ENCODE data around the gene CSGALNACT2. TPM values are rescaled to one million over a fixed set of nuclear protein-coding genes. Genes with fewer than 3 reads are reported as not detected.

The CSGALNACT2 gene
- total and polyA plus RNA-seq, 10 of the 15 experiments (the other 5 are each of a cell fraction or from before 2014, with no cell fraction given), result 2.5 to 12.6 (median 8.7) TPM

DNA sequence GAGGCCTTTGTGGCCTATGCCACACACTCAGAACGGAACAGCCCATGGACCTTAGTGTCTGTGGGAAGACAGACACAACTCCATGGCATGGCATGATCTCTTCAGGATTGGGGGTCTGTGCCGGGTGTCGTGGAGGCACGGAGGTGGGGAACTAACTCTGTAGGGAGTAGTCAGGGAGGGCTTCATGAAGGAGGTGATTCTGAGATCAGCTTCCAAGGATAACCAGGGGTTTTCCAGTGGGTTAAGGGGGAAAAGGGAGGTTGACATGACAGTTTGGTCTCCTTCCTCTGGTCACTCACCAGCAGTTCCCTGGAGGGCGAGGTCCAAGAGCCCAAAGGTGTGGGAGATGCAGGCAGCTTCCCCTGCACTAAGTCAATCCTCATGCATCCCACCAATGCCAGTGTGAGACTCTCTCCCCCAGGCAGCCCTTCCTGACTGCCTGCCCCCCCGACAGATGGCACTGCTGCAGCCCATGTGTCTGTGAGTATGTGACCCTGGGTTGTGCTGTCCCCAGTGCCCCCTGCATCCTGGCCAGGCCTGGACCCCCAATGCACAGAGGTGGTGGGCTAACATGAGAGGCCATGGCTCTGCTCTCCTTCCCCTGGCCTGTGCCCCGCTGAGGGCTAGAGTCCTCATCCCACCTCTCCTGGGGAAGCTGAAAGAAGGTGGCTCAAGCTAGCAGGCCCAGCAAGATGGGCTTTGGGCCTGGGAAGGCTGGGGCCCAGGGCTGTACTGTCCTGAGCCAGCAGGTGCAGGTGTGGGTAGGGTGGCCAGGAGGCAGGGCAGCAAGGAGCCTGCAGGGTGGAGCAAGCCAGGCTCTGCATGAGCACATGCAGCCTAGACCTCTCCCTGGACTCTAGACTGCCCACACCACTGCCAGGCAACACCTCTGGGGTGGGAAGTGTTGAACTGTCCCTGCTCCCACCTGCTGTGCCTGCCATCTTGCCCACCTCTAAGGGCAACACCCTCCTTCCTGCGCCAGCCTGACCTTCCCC, 88.9 kb downstream of the CSGALNACT2 start:
- DNase-seq (ENCODE audit: low read depth, low spot score) (no peak), FAIRE-seq (no peak), ATAC-seq (no peak)
- no peaks in the 10 kb centered on the region for H3K79me2 ChIP-seq (ENCODE audit: control insufficient read depth, insufficient read depth, low read length)
- SMC1A ChIA-PET (ENCODE audit: uncharacterized antibody, unreplicated experiment), result no interaction called here
- no peaks in the 10 kb centered on the region for H3K9me3 ChIP-seq (replicated peaks; ENCODE audit: control insufficient read depth, insufficient read depth, low read length)
- in situ Hi-C loops (cut with MboI), result no loop called here
- H2AFZ ChIP-seq (ENCODE audit: control insufficient read depth, low read depth, low read length), result no peak overlapping the region
- CTCF ChIA-PET, result no interaction called here
- no peaks in the 10 kb centered on the region for H4K20me1 ChIP-seq (ENCODE audit: control insufficient read depth, insufficient read depth)
- TF ChIP-seq ZNF207 (IDR thresholded peaks at IDR 0.05; ENCODE audit: borderline replicate concordance), result no peak
- H3K27ac ChIP-seq (ENCODE audit: control insufficient read depth, insufficient read depth), result no peak overlapping the region
- intact Hi-C loops (cut with micrococcal nuclease; ENCODE audit: unreplicated experiment), result no loop called here
- no TSS peak for BruUV-seq (replicated peaks)
- POLR2A ChIA-PET, result no interaction called here
- no peak overlapping the region for H3K9ac ChIP-seq (ENCODE audit: control insufficient read depth, insufficient read depth, low read length)
- no peaks in the 10 kb centered on the region for H3K4me1 ChIP-seq (ENCODE audit: control insufficient read depth, insufficient read depth, low read length)
- H3K4me2 ChIP-seq (ENCODE audit: control insufficient read depth, insufficient read depth), result no peak overlapping the region
- RAD21 ChIA-PET (ENCODE audit: unreplicated experiment), result no interaction called here
- H3K4me3 ChIP-seq, result no peak overlapping the region
- no peaks in the 10 kb centered on the region for H3K36me3 ChIP-seq (ENCODE audit: control insufficient read depth in 2 of 2, insufficient read depth in 2 of 2, low read length in 1 of 2)
- peaks cover 0 to 17% of the 10 kb centered on the region in 2 experiments; a peak in 2 of 4 replicates for H3K27me3 ChIP-seq (replicated peaks in 1 of 2; ENCODE audit: control insufficient read depth in 2 of 2, insufficient read depth in 2 of 2, low read length in 1 of 2)
- WGBS (ENCODE audit: insufficient coverage, insufficient replicate concordance, low lambda C conversion rate, missing lambda C conversion rate), result 29% methylated on average over 8 of the region's 8 CpGs

DNA sequence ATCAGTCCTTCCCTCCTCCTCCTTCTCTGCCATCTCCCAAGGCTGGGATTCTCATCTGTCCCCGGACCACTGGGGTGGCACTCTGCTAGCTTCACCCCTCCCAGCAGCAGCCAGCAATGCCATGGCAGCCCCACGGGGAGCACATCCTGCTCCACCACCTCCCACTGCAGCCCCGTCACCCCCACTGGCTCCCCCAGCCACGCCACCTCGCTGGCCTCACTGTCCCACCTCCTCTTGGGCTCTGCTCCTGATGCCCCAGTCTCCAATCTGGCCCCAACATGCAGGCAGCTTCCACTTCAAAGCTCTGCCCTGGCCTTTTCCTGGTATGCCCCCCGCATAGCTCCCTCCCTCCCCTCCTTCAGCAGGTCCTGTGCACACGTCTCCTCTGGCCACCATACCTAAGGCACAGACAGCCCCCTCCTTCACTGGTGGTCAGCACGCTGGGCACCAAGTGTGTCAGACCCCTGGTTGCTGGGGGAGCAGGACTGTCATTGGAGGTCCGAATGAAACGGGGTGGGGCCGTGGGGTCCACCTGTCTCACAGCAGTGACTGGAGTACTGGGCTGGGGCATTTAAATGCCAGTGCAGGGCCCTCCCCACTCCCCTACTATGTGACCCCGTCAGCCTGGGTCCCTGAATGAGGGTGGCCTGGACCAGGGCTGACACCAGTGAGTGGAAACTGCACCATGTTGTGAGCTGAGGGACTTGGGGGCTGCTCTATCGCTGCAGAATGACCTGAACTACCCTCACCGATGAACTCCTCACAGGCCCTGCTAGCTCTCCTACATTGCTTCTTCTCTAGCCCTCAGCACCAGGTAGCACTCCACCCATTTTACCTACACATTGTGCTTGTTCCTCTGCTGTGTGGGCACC, 89.9 kb downstream of the CSGALNACT2 start:
- no peaks in the 10 kb centered on the region for H3K4me1 ChIP-seq (ENCODE audit: control insufficient read depth, insufficient read depth, low read length)
- no peak overlapping the region for H3K4me3 ChIP-seq
- peaks cover 0 to 17% of the 10 kb centered on the region in 2 experiments; a peak in 2 of 4 replicates for H3K27me3 ChIP-seq (replicated peaks in 1 of 2; ENCODE audit: control insufficient read depth in 2 of 2, insufficient read depth in 2 of 2, low read length in 1 of 2)
- H4K20me1 ChIP-seq (ENCODE audit: control insufficient read depth, insufficient read depth), result no peaks in the 10 kb centered on the region
- ChIA-PET SMC1A (ENCODE audit: uncharacterized antibody, unreplicated experiment) (no interaction called here), RAD21 (ENCODE audit: unreplicated experiment) (no interaction called here), POLR2A (no interaction called here), CTCF (interaction anchor here (0.8 kb wide), 1 partner anchor 23 kb away, joined by 4 read pairs; no protein-coding TSS in a partner anchor)
- no peak for TF ChIP-seq KDM1A (IDR thresholded peaks at IDR 0.05; ENCODE audit: borderline replicate concordance)
- no peak for TF ChIP-seq CREB1 (IDR thresholded peaks at IDR 0.05; ENCODE audit: low read depth)
- no peak for TF ChIP-seq BHLHE40 (IDR thresholded peaks at IDR 0.05; ENCODE audit: borderline replicate concordance in 1 of 2, low read depth in 2 of 2, low read length in 1 of 2)
- no peak for TF ChIP-seq ZNF217 (IDR thresholded peaks at IDR 0.05)
- H3K27ac ChIP-seq (ENCODE audit: control insufficient read depth, insufficient read depth), result no peak overlapping the region
- H3K36me3 ChIP-seq (ENCODE audit: control insufficient read depth in 2 of 2, insufficient read depth in 2 of 2, low read length in 1 of 2), result no peaks in the 10 kb centered on the region
- BruUV-seq (replicated peaks), result no TSS peak
- ATAC-seq (no peak), DNase-seq (ENCODE audit: low read depth, low spot score) (no peak), FAIRE-seq (no peak)
- H3K4me2 ChIP-seq (ENCODE audit: control insufficient read depth, insufficient read depth), result no peak overlapping the region
- in situ Hi-C loops (cut with MboI) (no loop called here), intact Hi-C loops (cut with micrococcal nuclease; ENCODE audit: unreplicated experiment) (no loop called here)
- H3K79me2 ChIP-seq (ENCODE audit: control insufficient read depth, insufficient read depth, low read length), result no peaks in the 10 kb centered on the region
- no peaks in the 10 kb centered on the region for H3K9me3 ChIP-seq (replicated peaks; ENCODE audit: control insufficient read depth, insufficient read depth, low read length)
- 24% methylated on average over 12 of the region's 14 CpGs for WGBS (ENCODE audit: insufficient coverage, insufficient replicate concordance, low lambda C conversion rate, missing lambda C conversion rate)
- no peak overlapping the region for H3K9ac ChIP-seq (ENCODE audit: control insufficient read depth, insufficient read depth, low read length)
- no peak overlapping the region for H2AFZ ChIP-seq (ENCODE audit: control insufficient read depth, low read depth, low read length)
